ENCODE results near the gene IWS1. TPM values are rescaled to one million over a fixed set of nuclear protein-coding genes. Genes with fewer than 3 reads are reported as not detected.

IWS1 gene
- total RNA-seq, 1 experiment from 2014 or later: 56.0 TPM

GRCh38 chr2:127469051-127469450 is 57.2 kb downstream of the IWS1 start:
- CTCF ChIA-PET: interaction anchor here (0.9 kb wide), 1 partner anchor 46 kb away, joined by 3 read pairs; no protein-coding TSS in a partner anchor
- H3K27me3 ChIP-seq (replicated peaks; ENCODE audit: control insufficient read depth, insufficient read depth, low read length): no peaks in the 10 kb centered on the region
- no TSS peak for BruUV-seq (replicated peaks)
- Mint-ChIP-seq H3K4me1 (ENCODE audit: low read depth, unreplicated experiment) (no peaks in the 10 kb centered on the region), H3K27ac (ENCODE audit: unreplicated experiment) (no peak overlapping the region), H3K4me3 (ENCODE audit: unreplicated experiment) (no peak overlapping the region), H3K36me3 (ENCODE audit: insufficient read depth, unreplicated experiment) (peaks cover 9% of the 10 kb centered on the region), H3K9me3 (ENCODE audit: unreplicated experiment) (no peaks in the 10 kb centered on the region), H3K27me3 (ENCODE audit: insufficient read depth, unreplicated experiment) (no peaks in the 10 kb centered on the region)
- H3K4me1 ChIP-seq: peaks cover 11% of the 10 kb centered on the region; the same call in 1 of the 2 replicates
- DNase-seq: no peak
- H3K36me3 ChIP-seq (ENCODE audit: control insufficient read depth, insufficient read depth, low read length): no peaks in the 10 kb centered on the region
- H3K4me3 ChIP-seq (ENCODE audit: low read depth, low read length): no peak overlapping the region
- intact Hi-C loops (cut with micrococcal nuclease; ENCODE audit: unreplicated experiment): no loop called here
- POLR2A ChIA-PET: no interaction called here
- 0 out of 2 replicates have a peak, but pooled peaks cover 2% of the 10 kb centered on the region for H3K9me3 ChIP-seq
- no peak for TF ChIP-seq CTCF (IDR thresholded peaks at IDR 0.05; ENCODE audit: insufficient read depth in 1 of 2, low read depth in 1 of 2, low read length in 1 of 2, severe bottlenecking in 1 of 2, unreplicated experiment in 1 of 2)

GRCh38 chr2:127465258-127465657 is 61.0 kb downstream of the IWS1 start:
- Mint-ChIP-seq H3K9me3 (ENCODE audit: unreplicated experiment) (no peaks in the 10 kb centered on the region), H3K4me3 (ENCODE audit: unreplicated experiment) (no peak overlapping the region), H3K36me3 (ENCODE audit: insufficient read depth, unreplicated experiment) (peaks cover 9% of the 10 kb centered on the region), H3K27ac (ENCODE audit: unreplicated experiment) (no peak overlapping the region), H3K4me1 (ENCODE audit: low read depth, unreplicated experiment) (no peaks in the 10 kb centered on the region), H3K27me3 (ENCODE audit: insufficient read depth, unreplicated experiment) (no peaks in the 10 kb centered on the region)
- H3K27me3 ChIP-seq (replicated peaks; ENCODE audit: control insufficient read depth, insufficient read depth, low read length): no peaks in the 10 kb centered on the region
- H3K4me3 ChIP-seq (ENCODE audit: low read depth, low read length): no peak overlapping the region
- POLR2A ChIA-PET: no interaction called here
- BruUV-seq (replicated peaks): no TSS peak
- H3K4me1 ChIP-seq: no peaks in the 10 kb centered on the region
- H3K36me3 ChIP-seq (ENCODE audit: control insufficient read depth, insufficient read depth, low read length): no peaks in the 10 kb centered on the region
- H3K9me3 ChIP-seq: no peaks in the 10 kb centered on the region
- intact Hi-C loops (cut with micrococcal nuclease; ENCODE audit: unreplicated experiment): no loop called here
- DNase-seq: no peak
- CTCF ChIA-PET: no interaction called here
- TF ChIP-seq CTCF (IDR thresholded peaks at IDR 0.05; ENCODE audit: insufficient read depth in 1 of 2, low read depth in 1 of 2, low read length in 1 of 2, severe bottlenecking in 1 of 2, unreplicated experiment in 1 of 2): no peak

- no peak for TF ChIP-seq CTCF (IDR thresholded peaks at IDR 0.05; ENCODE audit: insufficient read depth in 1 of 2, low read depth in 1 of 2, low read length in 1 of 2, severe bottlenecking in 1 of 2, unreplicated experiment in 1 of 2)
- intact Hi-C loops (cut with micrococcal nuclease; ENCODE audit: unreplicated experiment): no loop called here
- Histone ChIP-seq H3K9me3 (no peaks in the 10 kb centered on the region), H3K4me3 (ENCODE audit: low read depth, low read length) (no peak overlapping the region), H3K27me3 (replicated peaks; ENCODE audit: control insufficient read depth, insufficient read depth, low read length) (no peaks in the 10 kb centered on the region), H3K36me3 (ENCODE audit: control insufficient read depth, insufficient read depth, low read length) (no peaks in the 10 kb centered on the region), H3K4me1 (no peaks in the 10 kb centered on the region)
- H3K27ac Mint-ChIP-seq (ENCODE audit: unreplicated experiment): no peak overlapping the region
- H3K9me3 Mint-ChIP-seq (ENCODE audit: unreplicated experiment): no peaks in the 10 kb centered on the region
- ChIA-PET CTCF (no interaction called here), POLR2A (no interaction called here)
- no peak overlapping the region for H3K4me3 Mint-ChIP-seq (ENCODE audit: unreplicated experiment)
- no TSS peak for BruUV-seq (replicated peaks)
- H3K36me3 Mint-ChIP-seq (ENCODE audit: insufficient read depth, unreplicated experiment): peaks cover 9% of the 10 kb centered on the region
- no peak for DNase-seq
- H3K27me3 Mint-ChIP-seq (ENCODE audit: insufficient read depth, unreplicated experiment): no peaks in the 10 kb centered on the region
- no peaks in the 10 kb centered on the region for H3K4me1 Mint-ChIP-seq (ENCODE audit: low read depth, unreplicated experiment)
These were observed 61.6 kb downstream of the IWS1 start for GRCh38 chr2:127464470-127465257.

Measured in Caco-2 (cell line).